PC-9 (cell line): ENCODE data around the gene IYD. TPM values are rescaled to one million over a fixed set of nuclear protein-coding genes. Genes with fewer than 3 reads are reported as not detected.

Experiments used
- BruUV-seq: library from RNA; stranded (reverse); fragments of 400-500 nt; replicated peaks from 2 replicates; lab custom pipeline; 2021; lab: Mats Ljungman, UMichigan
- CTCF ChIA-PET: fragments of 300-600 bp; sonication (Branson Sonifier 250); formaldehyde crosslinking; loops from one replicate; lab custom pipeline; 2022; ENCODE audit warnings: antibody characterized with exemption; lab: Charles Lee
- POLR2A ChIA-PET: fragments of 300-600 bp; sonication (Branson Sonifier 250); formaldehyde crosslinking; loops from one replicate; lab custom pipeline; 2022; ENCODE audit warnings: antibody characterized with exemption; ENCODE audit not compliant: unreplicated experiment; lab: Charles Lee
- DNase-seq, 2 experiments: peaks; one replicate each; pipeline versions ENCODE4 v3.0.0 to v3.0.0-alpha.2; 2015 to 2022; ENCODE audit warnings: mixed read lengths in 1 of 2
- H2AFZ ChIP-seq: fragments of 200-600 bp; sonication (generic); 2 replicates; pipeline ENCODE4 v1.8.1; 2017; ENCODE audit warnings: antibody characterized with exemption
- H3F3A ChIP-seq: fragments of 200-600 bp; sonication (generic); 2 replicates; pipeline ENCODE4 v1.8.1; 2017; ENCODE audit warnings: antibody characterized with exemption, mild to moderate bottlenecking, low read depth; ENCODE audit not compliant: insufficient read depth
- H3K27ac ChIP-seq: fragments of 200-600 bp; sonication (generic); 2 replicates; pipeline ENCODE4 v1.6.1; 2016; ENCODE audit warnings: mixed run types
- H3K27me3 ChIP-seq: fragments of 200-600 bp; sonication (generic); 2 replicates; pipeline ENCODE4 v1.6.1; 2016; ENCODE audit warnings: low read depth, mixed run types; ENCODE audit not compliant: insufficient read depth
- H3K36me3 ChIP-seq: fragments of 200-600 bp; sonication (generic); 2 replicates; pipeline ENCODE4 v1.6.1; 2016; ENCODE audit warnings: low read depth, mixed run types
- H3K4me1 ChIP-seq: fragments of 200-600 bp; sonication (generic); replicated peaks from 2 replicates; pipeline ENCODE4 v1.6.1; 2016; ENCODE audit warnings: mixed run types; ENCODE audit not compliant: insufficient read depth
- H3K4me2 ChIP-seq: fragments of 200-600 bp; sonication (generic); 2 replicates; pipeline ENCODE4 v1.6.1; 2017; ENCODE audit warnings: mixed run types
- H3K4me3 ChIP-seq: fragments of 200-600 bp; sonication (generic); 2 replicates; pipeline ENCODE4 v1.6.1; 2016; ENCODE audit warnings: mixed run types
- H3K79me2 ChIP-seq: fragments of 200-600 bp; sonication (generic); 2 replicates; pipeline ENCODE4 v1.6.1; 2017; ENCODE audit warnings: low read depth, mixed run types
- H3K9me2 ChIP-seq: fragments of 200-600 bp; sonication (generic); 2 replicates; pipeline ENCODE4 v1.8.1; 2017; ENCODE audit warnings: mild to moderate bottlenecking; ENCODE audit not compliant: insufficient read depth
- H3K9me3 ChIP-seq: fragments of 200-600 bp; sonication (generic); 2 replicates; pipeline ENCODE4 v1.8.1; 2016; ENCODE audit warnings: low read depth; ENCODE audit not compliant: insufficient read depth
- H4K20me1 ChIP-seq: fragments of 200-600 bp; sonication (generic); 2 replicates; pipeline ENCODE4 v1.8.1; 2017; ENCODE audit not compliant: insufficient read depth
- intact Hi-C: fragments of 100-400 bp; cut with micrococcal nuclease; formaldehyde crosslinking; loops from one replicate; pipeline ENCODE4 v1.10.0; 2022; ENCODE audit not compliant: unreplicated experiment
- total RNA-seq: library from RNA; stranded (reverse); gene quantifications from 2 replicates; pipeline ENCODE4 v1.2.3, GENCODE V29; 2021
- TF ChIP-seq, protein P1 (sequence below): fragments of 200-600 bp; sonication (generic); conservative IDR thresholded peaks from 2 replicates; pipeline ENCODE4 v1.6.1; 2017; ENCODE audit warnings: mixed run types, antibody characterized with exemption, mild to moderate bottlenecking, moderate library complexity

The IYD gene
- total RNA-seq, 1 experiment from 2014 or later: not detected

- Histone ChIP-seq H3K4me2 (no peak overlapping the region), H3K9me2 (no peaks in the 10 kb centered on the region), H3K9me3 (no peaks in the 10 kb centered on the region), H3K4me3 (no peak overlapping the region), H3K36me3 (no peaks in the 10 kb centered on the region), H3K27ac (no peak overlapping the region), H3K4me1 (peaks cover 10% of the 10 kb centered on the region; the same call in 1 of the 2 replicates), H3F3A (peaks cover 2% of the 10 kb centered on the region; the same call in 1 of the 2 replicates), H2AFZ (no peak overlapping the region), H4K20me1 (no peaks in the 10 kb centered on the region), H3K27me3 (no peaks in the 10 kb centered on the region), H3K79me2 (no peaks in the 10 kb centered on the region)
- TF ChIP-seq, protein P1, sequence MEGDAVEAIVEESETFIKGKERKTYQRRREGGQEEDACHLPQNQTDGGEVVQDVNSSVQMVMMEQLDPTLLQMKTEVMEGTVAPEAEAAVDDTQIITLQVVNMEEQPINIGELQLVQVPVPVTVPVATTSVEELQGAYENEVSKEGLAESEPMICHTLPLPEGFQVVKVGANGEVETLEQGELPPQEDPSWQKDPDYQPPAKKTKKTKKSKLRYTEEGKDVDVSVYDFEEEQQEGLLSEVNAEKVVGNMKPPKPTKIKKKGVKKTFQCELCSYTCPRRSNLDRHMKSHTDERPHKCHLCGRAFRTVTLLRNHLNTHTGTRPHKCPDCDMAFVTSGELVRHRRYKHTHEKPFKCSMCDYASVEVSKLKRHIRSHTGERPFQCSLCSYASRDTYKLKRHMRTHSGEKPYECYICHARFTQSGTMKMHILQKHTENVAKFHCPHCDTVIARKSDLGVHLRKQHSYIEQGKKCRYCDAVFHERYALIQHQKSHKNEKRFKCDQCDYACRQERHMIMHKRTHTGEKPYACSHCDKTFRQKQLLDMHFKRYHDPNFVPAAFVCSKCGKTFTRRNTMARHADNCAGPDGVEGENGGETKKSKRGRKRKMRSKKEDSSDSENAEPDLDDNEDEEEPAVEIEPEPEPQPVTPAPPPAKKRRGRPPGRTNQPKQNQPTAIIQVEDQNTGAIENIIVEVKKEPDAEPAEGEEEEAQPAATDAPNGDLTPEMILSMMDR: no peak
- intact Hi-C loops: no loop called here
- BruUV-seq: no TSS peak
- CTCF ChIA-PET: no interaction called here
- DNase-seq: no peak
- POLR2A ChIA-PET: no interaction called here
Measured at GRCh38 chr6:150453357-150453756, 84.5 kb downstream of the IYD start.

Other genes with a start within 250 kb of the IYD start
- gene PPP1R14C, start 226.0 kb upstream of the IYD start, total RNA-seq: 9.8 and 12.1 TPM in 2 replicates
- gene PLEKHG1, start 230.9 kb downstream of the IYD start, total RNA-seq: 8.9 and 9.9 TPM in 2 replicates